Activated T-helper 17 cell treated with anti-CD3 and anti-CD28 coated beads, Interleukin-2, amount 50 U/mL, for 72 hours (primary cell): ENCODE data around the gene EFCAB12. TPM values are rescaled to one million over a fixed set of nuclear protein-coding genes. Genes with fewer than 3 reads are reported as not detected.

Experiments
- ATAC-seq: fragments of 150-1000 bp; cut with Tn5 transposase; replicated peaks from 2 replicates; pipeline ENCODE4 v1.10.0; 2021; ENCODE audit warnings: mild to moderate bottlenecking, moderate library complexity
- H3K27ac Mint-ChIP-seq: one replicate; pipeline ENCODE4 v1.8.0; 2022; ENCODE audit warnings: mixed read lengths
- H3K27me3 Mint-ChIP-seq: one replicate; pipeline ENCODE4 v1.8.0; 2022; ENCODE audit warnings: mixed read lengths
- H3K36me3 Mint-ChIP-seq: one replicate; pipeline ENCODE4 v1.8.0; 2022; ENCODE audit warnings: low read depth, mild to moderate bottlenecking, mixed read lengths
- H3K4me1 Mint-ChIP-seq: one replicate; pipeline ENCODE4 v1.8.0; 2022; ENCODE audit warnings: mixed read lengths
- H3K4me3 Mint-ChIP-seq: one replicate; pipeline ENCODE4 v1.8.0; 2022; ENCODE audit warnings: mild to moderate bottlenecking, mixed read lengths
- H3K9me3 Mint-ChIP-seq: one replicate; pipeline ENCODE4 v1.8.0; 2022; ENCODE audit warnings: mixed read lengths
- total RNA-seq, 2 donors: library from RNA; stranded (reverse); gene quantifications; one replicate each; pipeline ENCODE4 v1.2.3, GENCODE V29; 2022

The EFCAB12 gene
- total RNA-seq, 2 donors from 2014 or later = 0.63 to 1.7 TPM

DNA sequence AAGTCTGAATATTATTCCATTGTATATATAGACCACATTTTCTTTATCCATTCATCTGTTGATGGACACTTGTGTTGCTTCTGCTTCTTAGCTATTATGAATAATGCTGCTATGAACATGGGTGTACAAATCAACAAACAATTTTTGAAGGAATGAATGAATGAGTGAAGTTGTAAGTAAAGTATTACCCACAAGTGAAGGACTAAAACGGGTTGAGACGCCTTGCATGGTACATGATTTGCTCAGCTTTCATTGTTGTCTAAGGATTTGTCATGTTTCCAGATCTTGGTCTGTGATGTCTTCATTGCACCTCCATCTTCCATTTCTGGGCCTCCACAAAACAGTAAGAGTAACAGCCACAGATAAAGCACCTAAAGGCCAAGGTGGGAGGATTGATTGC is 32.1 kb upstream of the EFCAB12 start:
- Mint-ChIP-seq H3K9me3 (peaks cover 3% of the 10 kb centered on the region), H3K36me3 (peaks cover 7% of the 10 kb centered on the region), H3K27me3 (no peaks in the 10 kb centered on the region), H3K4me1 (peaks cover 7% of the 10 kb centered on the region), H3K27ac (peak overlapping the region; percentile 66), H3K4me3 (no peak overlapping the region)
- peak; percentile 18 for ATAC-seq

DNA sequence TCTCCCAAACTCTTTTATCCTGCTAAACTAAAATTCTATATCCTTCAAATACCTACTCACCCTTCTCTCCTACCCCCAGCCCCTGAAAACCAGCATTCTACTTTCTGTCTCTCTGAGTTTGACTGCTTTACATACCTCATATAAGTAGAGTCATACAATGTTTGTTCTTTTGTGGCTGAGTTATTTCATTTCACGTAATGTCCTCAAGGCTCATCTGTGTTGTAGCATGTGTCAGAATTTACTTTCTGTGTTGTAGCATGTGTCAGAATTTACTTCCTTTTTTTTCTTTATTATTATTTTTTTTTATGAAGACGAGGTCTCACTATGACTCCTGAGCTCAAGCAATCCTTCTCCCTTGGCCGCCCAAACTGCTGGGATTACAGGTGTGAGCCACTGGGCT is 31.7 kb upstream of the EFCAB12 start:
- Mint-ChIP-seq H3K27me3 (no peaks in the 10 kb centered on the region), H3K9me3 (peaks cover 3% of the 10 kb centered on the region), H3K36me3 (peaks cover 7% of the 10 kb centered on the region), H3K4me3 (no peak overlapping the region), H3K27ac (peak overlapping the region; percentile 66), H3K4me1 (peaks cover 7% of the 10 kb centered on the region)
- no peak for ATAC-seq

GRCh38 chr3:129453732-129454131 is 25.3 kb upstream of the EFCAB12 start:
- H3K36me3 Mint-ChIP-seq = peaks cover 22% of the 10 kb centered on the region
- H3K27me3 Mint-ChIP-seq = no peaks in the 10 kb centered on the region
- no peak for ATAC-seq
- H3K4me1 Mint-ChIP-seq = peaks cover 10% of the 10 kb centered on the region
- H3K27ac Mint-ChIP-seq = no peak overlapping the region
- H3K9me3 Mint-ChIP-seq = no peaks in the 10 kb centered on the region
- H3K4me3 Mint-ChIP-seq = no peak overlapping the region

DNA sequence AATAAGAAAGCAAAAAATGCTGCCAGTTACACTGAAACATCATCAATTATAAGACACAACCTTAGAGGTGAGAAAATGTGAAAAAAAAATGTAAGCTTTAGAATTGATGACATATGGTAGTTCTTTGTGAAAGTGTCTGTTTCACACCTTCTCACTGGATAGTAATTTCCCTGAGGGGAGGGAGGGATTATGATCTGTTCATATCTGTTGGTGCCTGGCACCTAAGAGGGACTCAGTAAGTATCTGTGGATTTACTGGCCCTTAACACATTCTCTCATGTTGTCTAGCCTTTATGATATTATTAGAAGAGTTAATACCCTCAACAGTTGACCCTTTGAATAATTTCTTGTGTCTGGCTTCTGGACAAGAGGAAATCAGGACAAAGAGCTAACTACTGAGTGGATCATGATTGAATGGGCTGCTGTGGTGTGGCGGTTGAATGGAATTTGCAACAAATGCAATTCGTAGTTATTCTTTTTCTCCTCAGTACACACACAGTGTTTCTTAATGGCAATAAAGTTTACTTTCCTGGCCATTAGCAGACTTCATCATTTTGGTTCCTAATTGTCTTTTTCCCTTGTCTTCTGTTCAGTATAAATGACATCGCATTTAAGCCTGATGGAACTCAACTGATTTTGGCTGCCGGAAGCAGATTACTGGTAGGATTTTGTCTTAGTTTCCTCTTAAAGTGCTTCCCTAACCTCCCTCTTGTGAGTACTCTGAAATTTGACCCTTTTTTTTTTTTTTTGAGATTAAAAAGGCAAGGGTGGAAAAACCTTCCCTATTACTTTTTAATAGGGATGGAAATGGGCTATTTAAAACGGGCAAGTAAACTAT is 21.1 kb upstream of the EFCAB12 start:
- no peak for ATAC-seq
- Mint-ChIP-seq H3K27me3 (no peaks in the 10 kb centered on the region), H3K27ac (no peak overlapping the region), H3K36me3 (peaks cover 22% of the 10 kb centered on the region), H3K4me3 (no peak overlapping the region), H3K4me1 (peaks cover 10% of the 10 kb centered on the region), H3K9me3 (no peaks in the 10 kb centered on the region)

GRCh38 chr3:129448186-129448895 is 19.9 kb upstream of the EFCAB12 start:
- peaks cover 19% of the 10 kb centered on the region for H3K36me3 Mint-ChIP-seq
- H3K27me3 Mint-ChIP-seq = no peaks in the 10 kb centered on the region
- no peak overlapping the region for H3K27ac Mint-ChIP-seq
- H3K4me3 Mint-ChIP-seq = no peak overlapping the region
- peaks cover 18% of the 10 kb centered on the region for H3K4me1 Mint-ChIP-seq
- no peaks in the 10 kb centered on the region for H3K9me3 Mint-ChIP-seq
- ATAC-seq = no peak

DNA sequence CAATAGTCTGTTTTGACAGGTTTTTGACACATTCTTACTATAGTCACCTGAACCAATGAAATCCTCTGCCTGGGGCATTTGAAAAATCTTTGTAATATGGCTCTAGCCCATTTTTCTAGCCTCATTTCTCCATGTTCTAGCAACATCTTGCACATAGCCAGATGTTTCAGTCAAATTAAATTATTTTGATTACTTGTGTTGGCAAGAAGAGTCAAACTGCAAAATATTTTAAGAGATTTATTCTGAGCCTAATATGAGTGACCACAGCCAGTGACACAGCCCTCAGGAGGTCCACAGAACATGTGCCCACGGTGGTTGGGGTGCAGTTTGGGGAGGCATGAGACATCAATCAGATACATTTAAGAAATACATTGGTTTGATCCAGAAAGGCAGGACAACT is 18.5 kb upstream of the EFCAB12 start:
- Mint-ChIP-seq H3K4me3 (no peak overlapping the region), H3K27me3 (no peaks in the 10 kb centered on the region), H3K4me1 (peaks cover 23% of the 10 kb centered on the region), H3K36me3 (peaks cover 4% of the 10 kb centered on the region), H3K27ac (no peak overlapping the region), H3K9me3 (no peaks in the 10 kb centered on the region)
- no peak for ATAC-seq

DNA sequence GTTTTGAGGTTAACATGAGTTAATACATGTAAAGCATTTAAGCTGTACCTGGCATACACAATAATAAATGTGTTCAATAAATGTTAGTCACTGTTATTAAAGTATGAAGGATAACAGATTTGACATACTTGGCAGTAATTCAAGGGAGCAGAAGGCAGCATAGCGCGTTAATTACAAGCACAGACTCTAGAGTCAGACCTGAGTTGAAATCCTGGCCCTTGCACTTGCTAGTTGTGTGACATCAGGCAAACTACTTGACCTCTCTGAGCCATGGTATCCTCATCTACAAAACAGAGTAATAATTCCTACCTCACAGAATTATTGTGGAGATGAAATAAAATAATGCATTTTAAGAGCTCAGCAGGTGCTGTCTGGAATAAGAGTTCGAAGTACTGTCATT is 17.0 kb upstream of the EFCAB12 start:
- no peaks in the 10 kb centered on the region for H3K9me3 Mint-ChIP-seq
- H3K36me3 Mint-ChIP-seq = no peaks in the 10 kb centered on the region
- no peaks in the 10 kb centered on the region for H3K27me3 Mint-ChIP-seq
- peaks cover 29% of the 10 kb centered on the region for H3K4me1 Mint-ChIP-seq
- no peak for ATAC-seq
- no peak overlapping the region for H3K27ac Mint-ChIP-seq
- no peak overlapping the region for H3K4me3 Mint-ChIP-seq

GRCh38 chr3:129442947-129443346 is 14.5 kb upstream of the EFCAB12 start:
- Mint-ChIP-seq H3K27me3 (no peaks in the 10 kb centered on the region), H3K4me1 (peaks cover 30% of the 10 kb centered on the region), H3K4me3 (peak overlapping the region; percentile 89), H3K27ac (peak overlapping the region; percentile 95), H3K36me3 (peaks cover 19% of the 10 kb centered on the region), H3K9me3 (no peaks in the 10 kb centered on the region)
- no peak for ATAC-seq

DNA sequence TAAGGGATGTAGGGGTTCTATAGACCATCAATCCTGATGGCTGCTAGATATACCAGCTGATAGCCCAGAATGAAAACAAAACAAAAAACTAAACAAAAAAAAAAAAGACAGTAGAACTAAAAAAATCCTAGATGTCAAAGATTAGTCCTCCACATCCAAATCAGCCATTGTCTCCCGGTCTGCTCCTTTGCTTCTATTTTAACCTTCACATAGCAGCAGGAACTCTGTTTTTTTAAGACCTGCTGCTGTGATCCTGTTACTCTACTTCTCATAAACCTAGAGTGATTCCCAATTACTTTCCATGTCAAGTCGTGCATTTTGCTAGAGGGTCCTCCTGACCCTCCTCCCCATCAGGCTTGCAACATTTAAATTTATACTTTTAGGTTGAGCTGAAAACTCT is 14.1 kb upstream of the EFCAB12 start:
- Mint-ChIP-seq H3K4me1 (peaks cover 34% of the 10 kb centered on the region), H3K27me3 (no peaks in the 10 kb centered on the region), H3K9me3 (no peaks in the 10 kb centered on the region), H3K36me3 (peaks cover 23% of the 10 kb centered on the region), H3K4me3 (peak overlapping the region; percentile 89), H3K27ac (peak overlapping the region; percentile 95)
- no peak for ATAC-seq

GRCh38 chr3:129441782-129442181 is 13.3 kb upstream of the EFCAB12 start:
- Mint-ChIP-seq H3K36me3 (peaks cover 30% of the 10 kb centered on the region), H3K27me3 (no peaks in the 10 kb centered on the region), H3K4me1 (peaks cover 37% of the 10 kb centered on the region), H3K4me3 (peak overlapping the region; percentile 89), H3K27ac (peak overlapping the region; percentile 95), H3K9me3 (no peaks in the 10 kb centered on the region)
- no peak for ATAC-seq

- Mint-ChIP-seq H3K4me1 (peaks cover 43% of the 10 kb centered on the region), H3K9me3 (no peaks in the 10 kb centered on the region), H3K27ac (peak overlapping the region; percentile 95), H3K36me3 (peaks cover 36% of the 10 kb centered on the region), H3K27me3 (no peaks in the 10 kb centered on the region), H3K4me3 (peak overlapping the region; percentile 89)
- no peak for ATAC-seq
Measured at GRCh38 chr3:129441215-129441614, 12.8 kb upstream of the EFCAB12 start.

- peaks cover 48% of the 10 kb centered on the region for H3K4me1 Mint-ChIP-seq
- H3K4me3 Mint-ChIP-seq = peak overlapping the region; percentile 89
- no peaks in the 10 kb centered on the region for H3K9me3 Mint-ChIP-seq
- H3K36me3 Mint-ChIP-seq = peaks cover 41% of the 10 kb centered on the region
- no peaks in the 10 kb centered on the region for H3K27me3 Mint-ChIP-seq
- no peak for ATAC-seq
- H3K27ac Mint-ChIP-seq = peak overlapping the region; percentile 95
Measured at GRCh38 chr3:129440618-129441190, 12.3 kb upstream of the EFCAB12 start.

- H3K4me1 Mint-ChIP-seq = peaks cover 53% of the 10 kb centered on the region
- no peaks in the 10 kb centered on the region for H3K9me3 Mint-ChIP-seq
- H3K27me3 Mint-ChIP-seq = no peaks in the 10 kb centered on the region
- ATAC-seq = peak; percentile 90
- H3K4me3 Mint-ChIP-seq = peak within 1 kb of the TSS; percentile 89
- peaks cover 48% of the 10 kb centered on the region for H3K36me3 Mint-ChIP-seq
- H3K27ac Mint-ChIP-seq = peak within 1 kb of the TSS; percentile 95
Measured at GRCh38 chr3:129439817-129440617, 11.6 kb upstream of the EFCAB12 start, which contains the start of the genes IFT122 and MBD4. Gene IFT122, plus strand, starts transcription at chr3:129440224. Its CDS starts 107 bp downstream, at chr3:129440331. Gene MBD4, minus strand, starts transcription at chr3:129439948. Its CDS starts 115 bp downstream, at chr3:129439833.

DNA sequence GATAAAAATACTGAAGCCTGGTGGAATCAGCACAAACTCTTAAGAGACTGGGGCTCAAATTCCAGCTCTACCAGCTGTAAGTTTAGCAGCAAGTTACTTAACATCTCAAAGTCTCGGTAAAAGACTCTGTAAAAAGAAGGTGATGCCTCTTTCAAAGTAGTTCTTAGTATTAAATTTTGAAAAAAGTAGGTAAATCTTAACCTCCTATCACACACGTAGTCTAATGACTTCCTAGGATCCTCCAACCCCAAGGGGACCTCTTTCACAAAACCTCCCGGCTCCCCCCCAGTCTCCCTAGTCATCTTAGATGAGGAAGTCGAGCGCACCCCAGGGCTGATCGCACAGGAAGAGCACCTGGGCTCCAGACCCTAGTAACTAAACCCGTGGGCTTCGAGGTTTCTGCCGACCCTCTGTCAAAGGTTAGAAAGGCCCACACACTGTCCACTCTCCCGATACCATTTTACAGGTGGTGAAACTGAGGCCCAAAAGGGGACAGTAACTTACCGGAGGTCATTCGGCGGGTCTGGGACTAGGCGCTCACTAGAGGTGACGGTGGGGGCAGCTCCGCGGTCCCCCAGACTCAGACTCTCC is 10.9 kb upstream of the EFCAB12 start:
- H3K9me3 Mint-ChIP-seq = no peaks in the 10 kb centered on the region
- H3K27ac Mint-ChIP-seq = peak overlapping the region; percentile 95
- peaks cover 56% of the 10 kb centered on the region for H3K4me1 Mint-ChIP-seq
- H3K4me3 Mint-ChIP-seq = peak overlapping the region; percentile 89
- ATAC-seq = peak; percentile 12
- peaks cover 55% of the 10 kb centered on the region for H3K36me3 Mint-ChIP-seq
- no peaks in the 10 kb centered on the region for H3K27me3 Mint-ChIP-seq
